ENCODE results near the gene DLEC1.

Gene DLEC1

GRCh38 chr3:38043486-38043885 is 4.5 kb downstream of the DLEC1 start:
- Histone ChIP-seq H3K9me3 (ENCODE audit: control insufficient read depth, low read length) (no peaks in the 10 kb centered on the region), H3K27ac (no peak overlapping the region), H3K4me1 (no peaks in the 10 kb centered on the region), H3K36me3 (ENCODE audit: control insufficient read depth, insufficient read depth, low read length) (no peaks in the 10 kb centered on the region), H3K4me3 (ENCODE audit: low read depth, low read length) (no peak overlapping the region), H2AFZ (no peak overlapping the region), H3K4me2 (ENCODE audit: low read length) (no peak overlapping the region), H3K9ac (no peak overlapping the region), H3K27me3 (ENCODE audit: control insufficient read depth, insufficient read depth, low read length) (no peaks in the 10 kb centered on the region), H3K79me2 (no peaks in the 10 kb centered on the region)
- no peak for TF ChIP-seq CTCF (IDR thresholded peaks at IDR 0.05)

- Histone ChIP-seq H3K9me3 (ENCODE audit: control insufficient read depth, low read length) (no peaks in the 10 kb centered on the region), H3K9ac (no peak overlapping the region), H3K4me2 (ENCODE audit: low read length) (no peak overlapping the region), H3K36me3 (ENCODE audit: control insufficient read depth, insufficient read depth, low read length) (no peaks in the 10 kb centered on the region), H3K27me3 (ENCODE audit: control insufficient read depth, insufficient read depth, low read length) (no peaks in the 10 kb centered on the region), H3K27ac (no peak overlapping the region), H2AFZ (no peak overlapping the region), H3K79me2 (no peaks in the 10 kb centered on the region), H3K4me1 (no peaks in the 10 kb centered on the region), H3K4me3 (ENCODE audit: low read depth, low read length) (no peak overlapping the region)
- no peak for TF ChIP-seq CTCF (IDR thresholded peaks at IDR 0.05)
Measured at GRCh38 chr3:38046027-38046426, 7.0 kb downstream of the DLEC1 start.

- Histone ChIP-seq H3K4me1 (no peaks in the 10 kb centered on the region), H3K79me2 (no peaks in the 10 kb centered on the region), H3K9ac (no peak overlapping the region), H3K27me3 (ENCODE audit: control insufficient read depth, insufficient read depth, low read length) (no peaks in the 10 kb centered on the region), H3K36me3 (ENCODE audit: control insufficient read depth, insufficient read depth, low read length) (no peaks in the 10 kb centered on the region), H3K4me3 (ENCODE audit: low read depth, low read length) (no peak overlapping the region), H2AFZ (no peak overlapping the region), H3K9me3 (ENCODE audit: control insufficient read depth, low read length) (no peaks in the 10 kb centered on the region), H3K4me2 (ENCODE audit: low read length) (no peak overlapping the region), H3K27ac (no peak overlapping the region)
- TF ChIP-seq CTCF (IDR thresholded peaks at IDR 0.05), result no peak
Measured at GRCh38 chr3:38046821-38047220, 7.8 kb downstream of the DLEC1 start.

- Histone ChIP-seq H3K4me2 (ENCODE audit: low read length) (no peak overlapping the region), H3K9me3 (ENCODE audit: control insufficient read depth, low read length) (no peaks in the 10 kb centered on the region), H3K36me3 (ENCODE audit: control insufficient read depth, insufficient read depth, low read length) (no peaks in the 10 kb centered on the region), H3K4me3 (ENCODE audit: low read depth, low read length) (no peak overlapping the region), H3K27me3 (ENCODE audit: control insufficient read depth, insufficient read depth, low read length) (no peaks in the 10 kb centered on the region), H3K27ac (no peak overlapping the region), H3K79me2 (no peaks in the 10 kb centered on the region), H3K4me1 (no peaks in the 10 kb centered on the region), H3K9ac (no peak overlapping the region), H2AFZ (no peak overlapping the region)
- no peak for TF ChIP-seq CTCF (IDR thresholded peaks at IDR 0.05)
Measured at GRCh38 chr3:38047896-38048295, 8.9 kb downstream of the DLEC1 start.

GRCh38 chr3:38049358-38050126 is 10.5 kb downstream of the DLEC1 start:
- Histone ChIP-seq H3K4me3 (ENCODE audit: low read depth, low read length) (no peak overlapping the region), H3K4me1 (no peaks in the 10 kb centered on the region), H3K27me3 (ENCODE audit: control insufficient read depth, insufficient read depth, low read length) (no peaks in the 10 kb centered on the region), H3K9ac (no peak overlapping the region), H3K4me2 (ENCODE audit: low read length) (no peak overlapping the region), H3K9me3 (ENCODE audit: control insufficient read depth, low read length) (no peaks in the 10 kb centered on the region), H3K79me2 (no peaks in the 10 kb centered on the region), H2AFZ (no peak overlapping the region), H3K27ac (no peak overlapping the region), H3K36me3 (ENCODE audit: control insufficient read depth, insufficient read depth, low read length) (no peaks in the 10 kb centered on the region)
- TF ChIP-seq CTCF (IDR thresholded peaks at IDR 0.05), result no peak
